GM13976 (cell line): Measurements from ENCODE around the gene RAB3C.

Source experiments
- DNase-seq: peaks from one replicate; pipeline ENCODE4 v3.0.0; 2012; ENCODE audit warnings: low spot score
- CTCF ChIP-seq: IDR thresholded peaks from 2 replicates; pipeline ENCODE4 v1.5.1; 2012; ENCODE audit warnings: borderline replicate concordance, mild to moderate bottlenecking; ENCODE audit not compliant: insufficient read depth; ENCODE audit errors: extremely low read depth, missing control alignments, control extremely low read depth
- in situ Hi-C: fragments of 300-500 bp; cut with MboI; formaldehyde crosslinking; loops from one replicate; pipeline ENCODE4 v1.12.0; 2022; ENCODE audit warnings: low sequenced_read_pairs, mixed read lengths, inconsistent platforms; ENCODE audit not compliant: unreplicated experiment

Gene RAB3C

GRCh38 chr5:58786035-58786434 is 203.2 kb downstream of the RAB3C start:
- in situ Hi-C loops, result no loop called here
- TF ChIP-seq CTCF, result no peak
- DNase-seq, result no peak

- peak; percentile 11 for DNase-seq
- no peak for TF ChIP-seq CTCF
- in situ Hi-C loops, result no loop called here
These were observed 203.9 kb downstream of the RAB3C start for GRCh38 chr5:58786711-58787303.

GRCh38 chr5:58787987-58788386 is 205.1 kb downstream of the RAB3C start:
- TF ChIP-seq CTCF, result no peak
- no peak for DNase-seq
- in situ Hi-C loops, result no loop called here

- no peak for DNase-seq
- TF ChIP-seq CTCF, result no peak
- in situ Hi-C loops, result no loop called here
These were observed 211.2 kb downstream of the RAB3C start for GRCh38 chr5:58793888-58794657.

GRCh38 chr5:58794875-58795274 is 212.0 kb downstream of the RAB3C start:
- no peak for TF ChIP-seq CTCF
- no peak for DNase-seq
- in situ Hi-C loops, result no loop called here

- in situ Hi-C loops, result no loop called here
- TF ChIP-seq CTCF, result no peak
- DNase-seq, result no peak
These were observed 212.5 kb downstream of the RAB3C start for GRCh38 chr5:58795327-58795726.
